Gastrocnemius medialis (tissue), 4 donors: ENCODE results near the gene C1QL3. TPM values are rescaled to one million over a fixed set of nuclear protein-coding genes. Genes with fewer than 3 reads are reported as not detected.
A peak's percentile ranks its signal among the peaks of the same experiment; 100 is the strongest.

ENCODE experiments used
- ATAC-seq, 2 donors: fragments of 150-250 bp; one replicate each; pipeline ENCODE4 v1.9.1; 2016
- DNase-seq, 2 donors: peaks; one replicate each; pipeline ENCODE4 v3.0.0-alpha.2; 2019
- H3K27ac ChIP-seq, 4 donors: fragments of 200-600 bp; sonication (generic); 1 replicate in 1 of 4; 2 replicates in 3 of 4; pipeline ENCODE4 v1.5.1; 2016 to 2018; ENCODE audit warnings: mild to moderate bottlenecking in 2 of 4, moderate library complexity in 1 of 4
- H3K27me3 ChIP-seq, 3 donors: fragments of 200-600 bp; sonication (generic) in 2 of 3; 1 replicate in 1 of 3; 2 replicates in 2 of 3; pipeline versions ENCODE4 v1.5.1 to v1.6.0; 2016 to 2019; ENCODE audit warnings: mild to moderate bottlenecking in 1 of 3, moderate library complexity in 1 of 3
- H3K36me3 ChIP-seq, 2 donors: fragments of 200-600 bp; sonication (generic) in 1 of 2; one replicate each; pipeline ENCODE4 v1.5.1; 2017 to 2018
- H3K4me1 ChIP-seq, 2 donors: fragments of 200-600 bp; sonication (generic) in 1 of 2; one replicate each; pipeline ENCODE4 v1.5.1; 2016 to 2017; ENCODE audit warnings: mild to moderate bottlenecking in 2 of 2
- H3K4me3 ChIP-seq, 4 donors: fragments of 200-600 bp; sonication (generic) in 3 of 4; 1 replicate in 1 of 4; 2 replicates in 3 of 4; pipeline ENCODE4 v1.5.1; 2016 to 2019; ENCODE audit warnings: mild to moderate bottlenecking in 2 of 4
- H3K9me3 ChIP-seq, 3 donors: fragments of 200-600 bp; sonication (generic) in 2 of 3; 1 replicate in 1 of 3; 2 replicates in 2 of 3; pipeline ENCODE4 v1.5.1; 2016 to 2019
- POLR2A ChIP-seq, 2 donors: fragments of 450-650 bp; IDR thresholded peaks; one replicate each; pipeline ENCODE4 v1.6.1; 2017; ENCODE audit warnings: antibody characterized with exemption in 2 of 2, mild to moderate bottlenecking in 2 of 2, moderate library complexity in 2 of 2
- in situ Hi-C, 4 donors: fragments of 200-750 bp; cut with MboI; loops; one replicate each; pipeline versions ENCODE4 v1.15.0 to v1.8.0; 2017; ENCODE audit warnings: low sequenced_read_pairs in 4 of 4
- intact Hi-C: fragments of 100-400 bp; cut with DNase I; formaldehyde crosslinking; loops from one replicate; pipeline ENCODE4 v1.15.1; 2023; ENCODE audit warnings: low total_unique reads
- total RNA-seq, 4 donors: library from RNA; depleted of rRNA; stranded (reverse); fragments of >200 nt; gene quantifications; one replicate each; pipeline versions ENCODE4 v1.1.0 to v1.2.3, GENCODE V29; 2016
- TF ChIP-seq, protein P1 (sequence below), 5 experiments: fragments of 450-650 bp in 3 of 5; fragments of 200-600 bp in 2 of 5; sonication (generic) in 2 of 5; IDR thresholded peaks in 4 of 5; conservative IDR thresholded peaks in 1 of 5; 1 replicate in 4 of 5; 2 replicates in 1 of 5; pipeline ENCODE4 v1.5.1; 2016 to 2019; ENCODE audit warnings: antibody characterized with exemption in 5 of 5, mild to moderate bottlenecking in 3 of 5, moderate library complexity in 3 of 5

Gene C1QL3
- total RNA-seq = not detected

DNA sequence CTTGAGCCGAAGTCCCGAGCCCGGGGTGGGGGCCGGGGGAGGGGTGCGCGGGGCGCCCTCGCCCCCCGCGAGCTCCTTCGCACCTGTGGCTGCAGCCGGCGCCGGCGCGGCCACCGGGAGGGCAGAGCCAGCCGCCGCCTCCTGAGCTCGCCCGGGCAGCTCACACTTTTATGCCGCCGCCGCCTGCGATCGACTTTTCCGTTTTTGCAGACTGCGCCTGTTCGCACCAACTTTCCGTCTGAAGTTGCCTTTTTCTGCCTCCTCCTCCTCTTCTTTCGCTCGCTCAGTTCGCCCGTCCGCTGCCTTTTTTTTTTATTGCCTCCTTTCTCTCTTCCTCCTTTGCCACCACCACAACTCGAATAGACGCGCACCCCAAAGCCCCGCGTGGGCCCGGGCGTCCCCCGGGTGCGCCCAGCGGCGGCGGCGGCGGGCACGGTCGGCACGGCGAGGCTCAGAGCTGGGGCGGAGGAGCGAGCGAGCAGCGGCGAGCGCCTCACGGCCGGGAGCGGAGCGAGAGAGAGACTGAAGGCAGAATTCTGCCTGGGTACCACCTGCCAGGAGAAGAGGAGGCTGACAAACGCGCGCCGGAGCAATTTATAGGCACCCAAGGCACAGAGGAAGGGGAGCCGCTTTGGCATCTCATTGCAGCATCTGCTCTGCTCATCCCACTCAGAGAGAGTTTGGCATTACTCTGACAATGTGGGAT, at the start of gene C1QL3:
Gene C1QL3 (minus strand): TSS at position 569 of the 706 bp plus-strand sequence. CDS start 814 bp downstream, outside the sequence.
- TF ChIP-seq POLR2A (IDR thresholded peaks at IDR 0.05) = no peak
- TF ChIP-seq, protein P1, sequence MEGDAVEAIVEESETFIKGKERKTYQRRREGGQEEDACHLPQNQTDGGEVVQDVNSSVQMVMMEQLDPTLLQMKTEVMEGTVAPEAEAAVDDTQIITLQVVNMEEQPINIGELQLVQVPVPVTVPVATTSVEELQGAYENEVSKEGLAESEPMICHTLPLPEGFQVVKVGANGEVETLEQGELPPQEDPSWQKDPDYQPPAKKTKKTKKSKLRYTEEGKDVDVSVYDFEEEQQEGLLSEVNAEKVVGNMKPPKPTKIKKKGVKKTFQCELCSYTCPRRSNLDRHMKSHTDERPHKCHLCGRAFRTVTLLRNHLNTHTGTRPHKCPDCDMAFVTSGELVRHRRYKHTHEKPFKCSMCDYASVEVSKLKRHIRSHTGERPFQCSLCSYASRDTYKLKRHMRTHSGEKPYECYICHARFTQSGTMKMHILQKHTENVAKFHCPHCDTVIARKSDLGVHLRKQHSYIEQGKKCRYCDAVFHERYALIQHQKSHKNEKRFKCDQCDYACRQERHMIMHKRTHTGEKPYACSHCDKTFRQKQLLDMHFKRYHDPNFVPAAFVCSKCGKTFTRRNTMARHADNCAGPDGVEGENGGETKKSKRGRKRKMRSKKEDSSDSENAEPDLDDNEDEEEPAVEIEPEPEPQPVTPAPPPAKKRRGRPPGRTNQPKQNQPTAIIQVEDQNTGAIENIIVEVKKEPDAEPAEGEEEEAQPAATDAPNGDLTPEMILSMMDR (IDR thresholded peaks at IDR 0.05 in 4 of 5, conservative IDR thresholded peaks at IDR 0.05 in 1 of 5) = no peak
- in situ Hi-C loops = no loop called here

DNA sequence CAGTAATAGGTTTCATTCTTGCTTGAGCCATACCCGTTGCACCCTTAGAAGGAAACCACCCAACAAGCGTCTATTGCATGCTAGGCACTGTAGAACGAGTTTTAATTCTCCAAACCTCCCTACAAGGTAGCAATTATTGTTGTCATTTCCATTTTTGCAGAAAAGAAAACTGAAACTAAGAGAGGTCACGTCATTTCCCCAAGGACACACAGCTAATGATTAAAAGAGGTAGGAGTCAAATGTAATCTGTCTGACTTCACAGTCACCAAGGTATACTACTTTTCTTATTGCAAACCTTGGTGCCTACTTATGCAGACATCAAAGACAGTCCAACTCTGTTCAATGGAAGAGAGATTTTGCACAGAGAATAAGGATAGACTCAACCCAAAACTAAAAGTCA, 49.1 kb upstream of the C1QL3 start:
- in situ Hi-C loops = no loop called here
- intact Hi-C loops = no loop called here

More for the DNA sequence above, at the start of gene C1QL3:
- ATAC-seq (no peak), DNase-seq (no peak)
- Histone ChIP-seq H3K27me3 (peaks cover 13 to 29% (median 21%) of the 10 kb centered on the region in 3 donors), H3K27ac (no peak within 1 kb of the TSS), H3K4me3 (peak within 1 kb of the TSS; percentile 34 to 57 (median 40)), H3K9me3 (no peaks in the 10 kb centered on the region), H3K36me3 (no peaks in the 10 kb centered on the region), H3K4me1 (no peaks in the 10 kb centered on the region)
- intact Hi-C loops = no loop called here

DNA sequence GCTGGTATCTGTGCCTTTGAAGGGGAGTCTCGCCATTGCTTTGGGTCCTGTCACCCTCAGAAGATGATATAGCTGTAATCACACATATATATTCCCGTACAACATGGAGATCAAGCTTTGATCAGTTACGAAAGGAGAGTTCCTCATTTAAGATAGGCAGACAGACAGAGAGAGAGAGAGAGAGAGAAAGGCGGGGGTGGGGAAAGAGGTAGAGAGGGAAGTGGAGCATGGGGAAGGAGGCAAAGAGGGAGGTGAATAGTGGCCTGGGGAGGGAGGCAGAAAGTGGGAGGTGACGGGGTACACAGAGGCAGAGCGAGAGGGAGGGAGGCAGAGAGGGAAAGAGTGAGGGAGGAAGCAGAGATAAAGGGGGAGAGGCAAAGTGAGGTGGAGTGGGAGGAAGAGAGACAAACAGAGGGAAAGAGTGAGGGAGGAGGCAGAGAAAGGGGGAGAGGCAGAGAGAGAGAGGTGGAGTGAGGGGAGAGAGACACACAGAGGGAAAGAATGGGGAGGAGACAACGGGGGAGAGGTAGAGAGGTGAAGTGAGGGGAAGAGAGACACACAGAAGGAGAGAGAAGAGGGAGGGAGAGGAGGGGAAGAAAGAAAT, 44.6 kb upstream of the C1QL3 start:
- no peaks in the 10 kb centered on the region for H3K27me3 ChIP-seq
- intact Hi-C loops = no loop called here
- no peaks in the 10 kb centered on the region for H3K36me3 ChIP-seq
- H3K4me3 ChIP-seq = no peak overlapping the region
- no peak for DNase-seq
- H3K27ac ChIP-seq = no peak overlapping the region
- no peaks in the 10 kb centered on the region for H3K4me1 ChIP-seq
- ATAC-seq = no peak
- H3K9me3 ChIP-seq = no peaks in the 10 kb centered on the region
- TF ChIP-seq POLR2A (IDR thresholded peaks at IDR 0.05) = no peak
- in situ Hi-C loops = no loop called here

More for the DNA sequence above, 49.1 kb upstream of the C1QL3 start:
- no peaks in the 10 kb centered on the region for H3K9me3 ChIP-seq
- H3K27me3 ChIP-seq = no peaks in the 10 kb centered on the region
- H3K4me3 ChIP-seq = no peak overlapping the region
- H3K27ac ChIP-seq = no peak overlapping the region
- no peaks in the 10 kb centered on the region for H3K4me1 ChIP-seq
- DNase-seq (no peak), ATAC-seq (no peak)
- H3K36me3 ChIP-seq = no peaks in the 10 kb centered on the region
- TF ChIP-seq, protein P1 (IDR thresholded peaks at IDR 0.05 in 4 of 5, conservative IDR thresholded peaks at IDR 0.05 in 1 of 5) = no peak
- TF ChIP-seq POLR2A (IDR thresholded peaks at IDR 0.05) = no peak

DNA sequence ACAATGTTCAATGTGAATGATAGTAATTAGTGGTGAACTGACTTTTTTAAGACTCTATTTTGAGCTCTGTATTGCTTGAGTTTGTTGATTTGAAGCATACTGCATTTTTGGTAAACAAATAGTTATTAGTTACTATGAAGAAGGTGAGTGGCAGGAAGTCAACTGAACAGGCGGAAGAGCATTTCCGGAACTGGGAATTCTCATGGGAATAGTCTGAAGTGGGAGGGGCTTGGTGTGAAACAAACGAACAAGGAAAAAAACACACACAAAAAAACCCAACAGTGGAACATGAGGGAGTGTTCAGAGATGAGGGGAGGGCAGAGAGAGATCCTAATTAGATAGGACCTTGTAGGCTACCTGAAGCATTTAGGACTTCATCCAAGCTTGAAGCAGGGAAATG, 43.9 kb upstream of the C1QL3 start:
- TF ChIP-seq POLR2A (IDR thresholded peaks at IDR 0.05) = no peak
- TF ChIP-seq, protein P1 (IDR thresholded peaks at IDR 0.05 in 4 of 5, conservative IDR thresholded peaks at IDR 0.05 in 1 of 5) = no peak
- no peaks in the 10 kb centered on the region for H3K27me3 ChIP-seq
- no peaks in the 10 kb centered on the region for H3K4me1 ChIP-seq
- in situ Hi-C loops = no loop called here
- H3K9me3 ChIP-seq = no peaks in the 10 kb centered on the region
- intact Hi-C loops = no loop called here
- DNase-seq = no peak
- ATAC-seq = no peak
- H3K27ac ChIP-seq = no peak overlapping the region
- no peaks in the 10 kb centered on the region for H3K36me3 ChIP-seq
- no peak overlapping the region for H3K4me3 ChIP-seq

DNA sequence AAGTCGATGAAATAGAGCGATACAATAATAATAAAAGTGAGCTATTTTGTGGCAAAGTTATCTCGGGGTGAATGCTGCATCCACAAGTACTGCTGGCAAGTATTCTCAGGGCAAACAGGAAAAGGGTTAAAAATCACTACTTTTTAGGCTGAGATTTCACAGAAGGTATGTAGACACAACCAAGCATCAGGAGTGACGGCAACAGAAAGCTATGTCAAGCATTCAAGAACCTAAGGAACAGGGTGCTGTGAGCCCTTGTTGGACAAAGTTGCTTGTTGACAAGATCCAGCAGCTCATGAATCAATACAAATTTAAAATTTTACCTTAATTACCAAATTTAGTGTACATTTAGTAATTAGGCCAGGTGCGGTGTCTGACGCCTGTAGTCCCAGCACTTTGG, 41.2 kb upstream of the C1QL3 start:
- Histone ChIP-seq H3K27me3 (no peaks in the 10 kb centered on the region), H3K27ac (no peak overlapping the region), H3K36me3 (no peaks in the 10 kb centered on the region), H3K4me1 (no peaks in the 10 kb centered on the region), H3K9me3 (no peaks in the 10 kb centered on the region), H3K4me3 (no peak overlapping the region)
- ATAC-seq (no peak), DNase-seq (no peak)
- in situ Hi-C loops (no loop called here), intact Hi-C loops (no loop called here)
- no peak for TF ChIP-seq POLR2A (IDR thresholded peaks at IDR 0.05)
- TF ChIP-seq, protein P1 (IDR thresholded peaks at IDR 0.05 in 4 of 5, conservative IDR thresholded peaks at IDR 0.05 in 1 of 5) = no peak
